ENCODE data around the gene LSAMP.

DNA sequence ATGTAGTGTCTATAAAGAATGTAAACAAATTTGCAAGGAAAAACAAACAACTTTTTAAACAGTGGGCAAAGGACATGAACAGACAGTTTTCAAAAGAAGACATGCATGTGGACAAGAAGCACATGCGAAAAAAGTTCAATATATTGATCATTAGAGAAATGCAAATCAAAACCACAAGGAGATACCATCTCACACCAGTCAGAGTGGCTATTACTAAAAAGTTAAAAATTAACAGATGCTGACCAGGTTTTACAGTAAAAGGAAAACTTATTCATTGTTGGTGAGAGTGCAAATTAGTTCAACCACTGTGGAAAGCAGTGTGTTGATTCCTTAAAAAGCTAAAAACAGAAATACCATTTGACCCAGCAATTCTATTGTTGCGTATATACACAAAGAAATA is 47.1 kb upstream of the LSAMP start:
- no peak for TF ChIP-seq ZNF549 (CRISPR knock-in tag; IDR thresholded peaks at IDR 0.05)
- TF ChIP-seq ZC3H13 (CRISPR knock-in tag; IDR thresholded peaks at IDR 0.05), result no peak
- TF ChIP-seq PITX1 (CRISPR knock-in tag; IDR thresholded peaks at IDR 0.05), result no peak
- TF ChIP-seq CREM (IDR thresholded peaks at IDR 0.05), result no peak
- no peak for TF ChIP-seq CREM (CRISPR knock-in tag; IDR thresholded peaks at IDR 0.05)
- no peak for TF ChIP-seq ELF1 (CRISPR knock-in tag; IDR thresholded peaks at IDR 0.05)
- TF ChIP-seq, protein P1, sequence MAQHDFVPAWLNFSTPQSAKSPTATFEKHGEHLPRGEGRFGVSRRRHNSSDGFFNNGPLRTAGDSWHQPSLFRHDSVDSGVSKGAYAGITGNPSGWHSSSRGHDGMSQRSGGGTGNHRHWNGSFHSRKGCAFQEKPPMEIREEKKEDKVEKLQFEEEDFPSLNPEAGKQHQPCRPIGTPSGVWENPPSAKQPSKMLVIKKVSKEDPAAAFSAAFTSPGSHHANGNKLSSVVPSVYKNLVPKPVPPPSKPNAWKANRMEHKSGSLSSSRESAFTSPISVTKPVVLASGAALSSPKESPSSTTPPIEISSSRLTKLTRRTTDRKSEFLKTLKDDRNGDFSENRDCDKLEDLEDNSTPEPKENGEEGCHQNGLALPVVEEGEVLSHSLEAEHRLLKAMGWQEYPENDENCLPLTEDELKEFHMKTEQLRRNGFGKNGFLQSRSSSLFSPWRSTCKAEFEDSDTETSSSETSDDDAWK (CRISPR knock-in tag; IDR thresholded peaks at IDR 0.05), result no peak
- TF ChIP-seq ZFP36L2 (CRISPR knock-in tag; IDR thresholded peaks at IDR 0.05), result no peak
- TF ChIP-seq, protein P2, sequence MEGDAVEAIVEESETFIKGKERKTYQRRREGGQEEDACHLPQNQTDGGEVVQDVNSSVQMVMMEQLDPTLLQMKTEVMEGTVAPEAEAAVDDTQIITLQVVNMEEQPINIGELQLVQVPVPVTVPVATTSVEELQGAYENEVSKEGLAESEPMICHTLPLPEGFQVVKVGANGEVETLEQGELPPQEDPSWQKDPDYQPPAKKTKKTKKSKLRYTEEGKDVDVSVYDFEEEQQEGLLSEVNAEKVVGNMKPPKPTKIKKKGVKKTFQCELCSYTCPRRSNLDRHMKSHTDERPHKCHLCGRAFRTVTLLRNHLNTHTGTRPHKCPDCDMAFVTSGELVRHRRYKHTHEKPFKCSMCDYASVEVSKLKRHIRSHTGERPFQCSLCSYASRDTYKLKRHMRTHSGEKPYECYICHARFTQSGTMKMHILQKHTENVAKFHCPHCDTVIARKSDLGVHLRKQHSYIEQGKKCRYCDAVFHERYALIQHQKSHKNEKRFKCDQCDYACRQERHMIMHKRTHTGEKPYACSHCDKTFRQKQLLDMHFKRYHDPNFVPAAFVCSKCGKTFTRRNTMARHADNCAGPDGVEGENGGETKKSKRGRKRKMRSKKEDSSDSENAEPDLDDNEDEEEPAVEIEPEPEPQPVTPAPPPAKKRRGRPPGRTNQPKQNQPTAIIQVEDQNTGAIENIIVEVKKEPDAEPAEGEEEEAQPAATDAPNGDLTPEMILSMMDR (CRISPR knock-in tag; IDR thresholded peaks at IDR 0.05), result no peak

Data from HepG2 (cell line).